CD4-positive, alpha-beta T cell treated with Interleukin-1 beta for 1 hour (primary cell): ENCODE data around the gene MGLL.
A peak's percentile ranks its signal among the peaks of the same experiment; 100 is the strongest.

Source experiments
- DNase-seq, 2 donors: peaks; one replicate each; pipeline ENCODE4 v3.0.0-alpha.2; 2020 to 2022

Gene MGLL

GRCh38 chr3:127833281-127834032 is 11.1 kb upstream of the MGLL start:
- DNase-seq = no peak

- peak; percentile 22 to 47 for DNase-seq
Observed at GRCh38 chr3:127831723-127832172, 9.4 kb upstream of the MGLL start.

- no peak for DNase-seq
Observed at GRCh38 chr3:127829537-127829936, 7.2 kb upstream of the MGLL start.

GRCh38 chr3:127827808-127828207 is 5.5 kb upstream of the MGLL start:
- no peak for DNase-seq

- no peak for DNase-seq
Observed at GRCh38 chr3:127825756-127826155, 3.4 kb upstream of the MGLL start.

GRCh38 chr3:127824151-127824825 is 2.0 kb upstream of the MGLL start:
- no peak for DNase-seq

- DNase-seq = no peak
Observed at GRCh38 chr3:127823426-127823857, 1.1 kb upstream of the MGLL start.

GRCh38 chr3:127822682-127823425 is 539 bp upstream of the MGLL start:
- peak in 1 of 2 donors; percentile 47 for DNase-seq

- peak; percentile 7 to 33 for DNase-seq
Observed at GRCh38 chr3:127821394-127821793, 921 bp downstream of the MGLL start.

GRCh38 chr3:127820826-127821313 is 1.4 kb downstream of the MGLL start:
- no peak for DNase-seq

GRCh38 chr3:127820221-127820825 is 2.0 kb downstream of the MGLL start:
- DNase-seq = no peak

- no peak for DNase-seq
Observed at GRCh38 chr3:127819656-127820055, 2.7 kb downstream of the MGLL start.

- no peak for DNase-seq
Observed at GRCh38 chr3:127819086-127819485, 3.2 kb downstream of the MGLL start.

GRCh38 chr3:127817406-127817841 is 4.9 kb downstream of the MGLL start:
- no peak for DNase-seq

GRCh38 chr3:127816783-127817405 is 5.4 kb downstream of the MGLL start:
- no peak for DNase-seq

GRCh38 chr3:127815641-127816605 is 6.4 kb downstream of the MGLL start:
- no peak for DNase-seq

- no peak for DNase-seq
Observed at GRCh38 chr3:127815001-127815400, 7.3 kb downstream of the MGLL start.

GRCh38 chr3:127814325-127814781 is 8.0 kb downstream of the MGLL start:
- no peak for DNase-seq

GRCh38 chr3:127812151-127812550 is 10.2 kb downstream of the MGLL start:
- no peak for DNase-seq

- DNase-seq = no peak
Observed at GRCh38 chr3:127811717-127812116, 10.6 kb downstream of the MGLL start.

GRCh38 chr3:127809611-127810010 is 12.7 kb downstream of the MGLL start:
- no peak for DNase-seq
